RWPE1 (cell line): ENCODE measurements around the gene PKIG.
"Not testable (repeated sequence)": the region's sequence is repeated elsewhere in the genome, so short reads cannot be mapped to it uniquely, and the experiment has no call there.

Experiments used
- CTCF ChIA-PET: fragments of 350-600 bp; sonication (Branson Sonifier 250); formaldehyde crosslinking; extraction: SDS; loops from one replicate; lab custom pipeline; 2021; lab: Yijun Ruan, JAX
- POLR2A ChIA-PET: fragments of 400-600 bp; formaldehyde crosslinking; extraction: SDS; loops from one replicate; lab custom pipeline; 2020; ENCODE audit warnings: antibody characterized with exemption; ENCODE audit not compliant: low non-redundant PET; lab: Yijun Ruan, JAX
- DNase-seq: peaks from one replicate; pipeline ENCODE4 v3.0.0; 2012; ENCODE audit warnings: low spot score
- H3K27ac ChIP-seq: fragments of 450-650 bp; 2 replicates; pipeline ENCODE4 v1.5.1; 2017
- TF ChIP-seq, protein P1 (sequence below): fragments of 450-650 bp; conservative IDR thresholded peaks from 2 replicates; pipeline ENCODE4 v1.5.1; 2017; ENCODE audit warnings: low read depth, mild to moderate bottlenecking

Gene PKIG

DNA sequence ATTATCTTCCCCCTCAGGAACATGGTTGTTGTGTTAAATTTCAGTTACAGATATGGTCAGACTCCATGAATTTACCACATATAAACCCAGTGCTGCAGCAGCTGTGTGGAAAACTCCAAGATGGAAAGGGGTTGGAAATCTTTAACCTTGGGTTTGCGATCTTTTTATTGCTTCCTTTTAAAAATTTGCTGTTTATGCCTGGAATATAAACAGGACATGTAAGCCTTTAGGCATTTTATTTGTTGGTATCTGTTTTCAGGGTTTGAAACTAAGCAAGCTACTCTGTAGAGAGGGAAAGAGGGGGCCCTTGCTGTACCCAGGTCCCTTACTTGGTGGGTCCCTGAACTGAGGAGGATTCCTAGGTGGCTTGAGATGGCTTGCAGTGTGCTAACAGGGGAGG is 778 bp downstream of the PKIG start:
- TF ChIP-seq, protein P1, sequence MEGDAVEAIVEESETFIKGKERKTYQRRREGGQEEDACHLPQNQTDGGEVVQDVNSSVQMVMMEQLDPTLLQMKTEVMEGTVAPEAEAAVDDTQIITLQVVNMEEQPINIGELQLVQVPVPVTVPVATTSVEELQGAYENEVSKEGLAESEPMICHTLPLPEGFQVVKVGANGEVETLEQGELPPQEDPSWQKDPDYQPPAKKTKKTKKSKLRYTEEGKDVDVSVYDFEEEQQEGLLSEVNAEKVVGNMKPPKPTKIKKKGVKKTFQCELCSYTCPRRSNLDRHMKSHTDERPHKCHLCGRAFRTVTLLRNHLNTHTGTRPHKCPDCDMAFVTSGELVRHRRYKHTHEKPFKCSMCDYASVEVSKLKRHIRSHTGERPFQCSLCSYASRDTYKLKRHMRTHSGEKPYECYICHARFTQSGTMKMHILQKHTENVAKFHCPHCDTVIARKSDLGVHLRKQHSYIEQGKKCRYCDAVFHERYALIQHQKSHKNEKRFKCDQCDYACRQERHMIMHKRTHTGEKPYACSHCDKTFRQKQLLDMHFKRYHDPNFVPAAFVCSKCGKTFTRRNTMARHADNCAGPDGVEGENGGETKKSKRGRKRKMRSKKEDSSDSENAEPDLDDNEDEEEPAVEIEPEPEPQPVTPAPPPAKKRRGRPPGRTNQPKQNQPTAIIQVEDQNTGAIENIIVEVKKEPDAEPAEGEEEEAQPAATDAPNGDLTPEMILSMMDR = no peak
- POLR2A ChIA-PET = no interaction called here
- CTCF ChIA-PET = interaction anchor here (0.7 kb wide), 1 partner anchor 20 kb away, joined by 3 read pairs; no protein-coding TSS in a partner anchor
- no peak overlapping the region for H3K27ac ChIP-seq
- no peak for DNase-seq

DNA sequence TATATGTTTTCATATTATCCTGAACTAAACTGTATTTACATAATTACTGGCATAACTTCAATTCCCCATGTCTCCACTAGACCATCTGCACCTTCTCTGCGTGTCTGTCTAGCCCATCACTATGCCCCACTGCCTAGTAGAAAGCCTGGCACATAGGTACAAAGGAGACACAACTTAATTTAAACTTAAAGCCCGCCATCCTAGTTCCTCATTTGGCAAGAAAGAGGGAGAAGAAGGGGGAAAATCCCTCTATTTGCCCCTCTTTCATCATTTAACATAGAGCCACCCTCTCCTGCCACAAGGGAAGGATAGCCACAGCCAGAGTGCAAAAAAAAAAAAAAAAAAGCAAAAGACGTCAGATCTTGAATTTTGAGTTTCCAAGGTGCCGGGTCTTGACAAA is 1.8 kb downstream of the PKIG start:
- DNase-seq = no peak
- ChIA-PET POLR2A (no interaction called here), CTCF (no interaction called here)
- TF ChIP-seq, protein P1 = no peak
- no peak overlapping the region for H3K27ac ChIP-seq

DNA sequence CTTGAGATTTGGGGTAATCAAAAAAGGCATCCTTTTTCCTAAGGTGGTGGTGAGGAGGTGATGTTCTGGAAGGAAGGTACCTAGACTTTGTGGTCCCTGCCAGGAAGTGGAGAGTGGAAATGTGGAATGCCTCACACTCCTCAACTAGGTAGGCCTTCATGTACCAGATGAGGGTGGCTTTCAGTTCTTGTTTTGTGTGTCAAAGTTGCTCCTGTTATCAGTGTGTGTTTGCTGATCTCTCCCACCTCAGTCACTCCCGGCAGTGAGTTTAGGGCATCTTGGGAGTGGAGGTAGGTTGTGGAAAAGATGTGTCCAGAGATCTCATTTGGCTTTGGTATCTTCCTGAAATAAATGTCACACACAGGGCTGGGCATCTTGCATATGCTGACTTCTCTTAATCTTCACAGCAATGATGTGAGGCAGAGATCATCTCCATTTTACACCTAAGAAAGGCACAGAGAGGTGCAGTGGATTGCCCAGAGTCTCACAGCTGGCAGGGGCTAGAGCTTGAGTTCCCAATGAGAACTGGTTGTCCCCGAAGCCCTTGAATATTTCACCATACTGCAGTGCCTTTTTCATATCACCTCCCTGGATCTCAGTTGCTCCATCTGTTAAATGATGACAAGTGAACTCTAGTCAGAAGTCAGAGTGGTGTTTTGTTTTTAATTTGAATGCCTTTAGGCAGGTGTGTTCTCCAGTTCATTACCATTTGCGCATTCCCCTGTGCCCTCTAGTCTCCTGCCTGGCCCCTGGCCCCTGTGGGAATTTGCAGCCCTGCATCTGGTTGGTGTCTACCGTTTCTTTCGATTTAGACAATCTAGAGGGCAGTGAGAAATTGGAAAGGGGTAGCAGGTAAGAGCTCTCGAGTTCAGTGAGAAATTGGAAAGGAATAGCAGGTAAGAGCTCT is 2.9 kb downstream of the PKIG start:
- ChIA-PET CTCF (interaction anchor here (0.5 kb wide), 1 partner anchor 373 kb away, joined by 5 read pairs; no protein-coding TSS in a partner anchor), POLR2A (no interaction called here)
- no peak overlapping the region for H3K27ac ChIP-seq
- TF ChIP-seq, protein P1 = no peak
- no peak for DNase-seq

DNA sequence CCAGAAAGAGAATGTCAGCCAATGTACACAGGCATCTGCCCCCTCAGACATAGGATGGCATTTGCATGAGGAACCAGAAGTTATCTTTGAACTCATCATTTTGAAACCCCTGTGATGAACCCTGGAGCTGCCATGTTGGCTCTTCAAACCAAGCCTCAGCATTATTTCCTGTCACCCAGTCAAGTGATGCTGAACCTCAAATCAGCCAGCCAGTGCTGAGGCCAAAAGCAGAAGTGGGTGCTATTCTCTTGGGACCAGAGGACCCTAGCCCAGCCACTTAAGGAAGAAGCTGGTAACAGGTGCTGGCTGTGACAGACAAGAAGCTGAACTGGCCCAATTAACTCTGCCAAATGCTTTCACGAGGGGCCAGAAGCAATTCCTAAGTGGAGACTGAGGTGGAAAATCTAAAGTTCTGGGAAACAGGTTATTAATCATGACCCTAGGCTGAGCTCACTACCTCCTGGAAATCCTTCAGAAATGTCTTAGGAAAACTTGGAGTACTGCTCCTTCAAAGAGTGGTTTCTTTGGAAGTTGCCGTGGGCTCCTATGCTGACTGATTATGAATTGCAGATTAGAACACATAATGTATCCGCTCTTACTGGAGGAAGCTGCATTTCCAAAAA is 4.0 kb downstream of the PKIG start:
- H3K27ac ChIP-seq = no peak overlapping the region
- POLR2A ChIA-PET = interaction anchor here (0.9 kb wide), 1 partner anchor 8 kb away, joined by 3 read pairs; no protein-coding TSS in a partner anchor
- TF ChIP-seq, protein P1 = no peak
- CTCF ChIA-PET = interaction anchor here (0.5 to 0.9 kb wide), 2 partner anchors 23 to 374 kb away, joined by 5 to 6 read pairs; no protein-coding TSS in a partner anchor
- no peak for DNase-seq

DNA sequence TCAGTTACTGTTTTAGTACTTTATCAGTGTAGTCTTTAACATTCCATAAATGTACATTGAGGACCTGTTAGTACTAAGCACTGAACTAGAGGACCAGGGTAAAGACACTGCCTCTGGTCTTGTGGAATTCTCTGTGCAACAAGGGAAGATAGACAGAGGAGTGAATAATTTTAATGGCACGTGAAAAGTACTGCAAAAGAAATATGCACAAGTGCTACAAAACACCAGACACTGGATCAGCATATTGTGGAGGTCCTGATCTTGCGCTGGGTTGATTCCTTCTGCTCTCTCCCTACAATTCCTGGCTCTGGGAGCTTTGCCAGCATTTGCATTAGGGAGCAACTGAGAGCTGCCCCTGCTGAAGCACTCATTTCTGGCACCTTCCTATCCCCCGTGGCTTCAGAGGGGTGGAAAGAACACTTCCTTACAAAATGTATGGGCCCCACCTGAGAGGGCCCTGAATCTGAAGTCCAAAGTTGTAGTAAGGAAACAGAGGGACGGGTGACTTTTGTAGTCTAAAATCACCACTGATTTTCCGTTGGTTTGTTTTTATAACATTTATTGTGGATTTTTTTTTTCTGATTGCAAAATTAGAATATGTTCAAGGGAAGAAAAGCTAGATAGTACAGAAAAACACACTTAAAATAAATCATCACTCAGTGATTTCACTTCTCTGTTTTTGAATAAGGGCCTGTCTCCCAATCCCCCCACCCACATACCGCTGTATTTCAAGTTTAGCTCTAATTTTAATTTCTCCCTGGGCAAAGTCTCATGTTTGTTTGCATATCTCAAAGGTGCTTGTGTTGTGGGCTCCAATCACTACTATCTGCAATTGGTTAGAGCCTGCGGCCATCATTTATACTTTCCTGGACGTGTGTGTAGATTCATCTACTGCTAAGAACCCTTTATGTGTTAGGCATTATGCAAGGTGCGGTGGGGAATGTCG is 4.9 kb downstream of the PKIG start:
- ChIA-PET POLR2A (interaction anchor here (0.9 kb wide), 1 partner anchor 7 kb away, joined by 3 read pairs; no protein-coding TSS in a partner anchor), CTCF (interaction anchor here (0.5 to 0.9 kb wide), 3 partner anchors 22 to 1245 kb away, joined by 3 to 6 read pairs (median 3); no protein-coding TSS in a partner anchor)
- no peak overlapping the region for H3K27ac ChIP-seq
- TF ChIP-seq, protein P1 = no peak
- DNase-seq = no peak

DNA sequence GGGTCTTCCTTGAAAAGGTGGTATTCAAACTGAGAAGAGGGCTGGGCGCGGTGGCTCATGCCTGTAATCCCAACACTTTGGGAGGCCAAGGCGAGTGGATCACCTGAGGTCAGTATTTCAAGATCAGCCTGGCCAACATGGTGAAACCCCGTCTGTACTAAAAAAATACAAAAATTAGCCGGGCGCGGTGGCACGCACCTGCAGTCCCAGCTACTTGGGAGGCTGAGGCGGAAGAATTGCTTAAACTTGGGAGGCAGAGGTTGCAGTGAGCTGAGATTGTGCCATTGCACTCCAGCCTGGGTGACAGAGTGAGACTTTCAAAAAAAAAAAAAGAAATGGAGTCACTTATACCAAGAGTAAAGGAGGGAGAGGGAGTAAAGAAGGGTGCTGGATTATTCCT is 5.9 kb downstream of the PKIG start:
- CTCF ChIA-PET = interaction anchor here (0.6 to 0.7 kb wide), 2 partner anchors 17 to 358 kb away, joined by 3 to 4 read pairs; no protein-coding TSS in a partner anchor
- POLR2A ChIA-PET, H3K27ac ChIP-seq, DNase-seq: not testable (repeated sequence)
